ENCODE results near the gene PRKAA2.

Gene PRKAA2

GRCh38 chr1:56647106-56647505 lies 2.0 kb downstream of the PRKAA2 start:
- Histone ChIP-seq H3K4me3 (ENCODE audit: low read depth, low read length) (no peak overlapping the region), H3K36me3 (no peaks in the 10 kb centered on the region), H3K27ac (no peak overlapping the region), H3K27me3 (ENCODE audit: insufficient read depth, low read depth, severe bottlenecking) (no peaks in the 10 kb centered on the region), H3K9me3 (ENCODE audit: severe bottlenecking) (no peaks in the 10 kb centered on the region)
- TF ChIP-seq, protein P1, sequence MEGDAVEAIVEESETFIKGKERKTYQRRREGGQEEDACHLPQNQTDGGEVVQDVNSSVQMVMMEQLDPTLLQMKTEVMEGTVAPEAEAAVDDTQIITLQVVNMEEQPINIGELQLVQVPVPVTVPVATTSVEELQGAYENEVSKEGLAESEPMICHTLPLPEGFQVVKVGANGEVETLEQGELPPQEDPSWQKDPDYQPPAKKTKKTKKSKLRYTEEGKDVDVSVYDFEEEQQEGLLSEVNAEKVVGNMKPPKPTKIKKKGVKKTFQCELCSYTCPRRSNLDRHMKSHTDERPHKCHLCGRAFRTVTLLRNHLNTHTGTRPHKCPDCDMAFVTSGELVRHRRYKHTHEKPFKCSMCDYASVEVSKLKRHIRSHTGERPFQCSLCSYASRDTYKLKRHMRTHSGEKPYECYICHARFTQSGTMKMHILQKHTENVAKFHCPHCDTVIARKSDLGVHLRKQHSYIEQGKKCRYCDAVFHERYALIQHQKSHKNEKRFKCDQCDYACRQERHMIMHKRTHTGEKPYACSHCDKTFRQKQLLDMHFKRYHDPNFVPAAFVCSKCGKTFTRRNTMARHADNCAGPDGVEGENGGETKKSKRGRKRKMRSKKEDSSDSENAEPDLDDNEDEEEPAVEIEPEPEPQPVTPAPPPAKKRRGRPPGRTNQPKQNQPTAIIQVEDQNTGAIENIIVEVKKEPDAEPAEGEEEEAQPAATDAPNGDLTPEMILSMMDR (IDR thresholded peaks at IDR 0.05; ENCODE audit: low read depth, low read length): no peak
- DNase-seq: no peak

GRCh38 chr1:56648546-56648945 lies 3.4 kb downstream of the PRKAA2 start:
- no peaks in the 10 kb centered on the region for H3K36me3 ChIP-seq
- H3K27ac ChIP-seq: no peak overlapping the region
- TF ChIP-seq, protein P1 (IDR thresholded peaks at IDR 0.05; ENCODE audit: low read depth, low read length): no peak
- no peak overlapping the region for H3K4me3 ChIP-seq (ENCODE audit: low read depth, low read length)
- H3K27me3 ChIP-seq (ENCODE audit: insufficient read depth, low read depth, severe bottlenecking): no peaks in the 10 kb centered on the region
- H3K9me3 ChIP-seq (ENCODE audit: severe bottlenecking): no peaks in the 10 kb centered on the region
- no peak for DNase-seq

- no peak for DNase-seq
- Histone ChIP-seq H3K36me3 (no peaks in the 10 kb centered on the region), H3K27me3 (ENCODE audit: insufficient read depth, low read depth, severe bottlenecking) (no peaks in the 10 kb centered on the region), H3K4me3 (ENCODE audit: low read depth, low read length) (no peak overlapping the region), H3K9me3 (ENCODE audit: severe bottlenecking) (peaks cover 8% of the 10 kb centered on the region), H3K27ac (no peak overlapping the region)
- TF ChIP-seq, protein P1 (IDR thresholded peaks at IDR 0.05; ENCODE audit: low read depth, low read length): no peak
Observed at GRCh38 chr1:56654126-56654923, 9.2 kb downstream of the PRKAA2 start.

- H3K27me3 ChIP-seq (ENCODE audit: insufficient read depth, low read depth, severe bottlenecking): no peaks in the 10 kb centered on the region
- no peak for DNase-seq
- TF ChIP-seq, protein P1 (IDR thresholded peaks at IDR 0.05; ENCODE audit: low read depth, low read length): no peak
- H3K27ac ChIP-seq: no peak overlapping the region
- peaks cover 8% of the 10 kb centered on the region for H3K9me3 ChIP-seq (ENCODE audit: severe bottlenecking)
- H3K4me3 ChIP-seq (ENCODE audit: low read depth, low read length): no peak overlapping the region
- H3K36me3 ChIP-seq: no peaks in the 10 kb centered on the region
Observed at GRCh38 chr1:56655991-56656613, 11.0 kb downstream of the PRKAA2 start.

- TF ChIP-seq, protein P1 (IDR thresholded peaks at IDR 0.05; ENCODE audit: low read depth, low read length): no peak
- no peak overlapping the region for H3K4me3 ChIP-seq (ENCODE audit: low read depth, low read length)
- no peak overlapping the region for H3K27ac ChIP-seq
- peaks cover 8% of the 10 kb centered on the region for H3K9me3 ChIP-seq (ENCODE audit: severe bottlenecking)
- H3K27me3 ChIP-seq (ENCODE audit: insufficient read depth, low read depth, severe bottlenecking): no peaks in the 10 kb centered on the region
- DNase-seq: no peak
- H3K36me3 ChIP-seq: no peaks in the 10 kb centered on the region
Observed at GRCh38 chr1:56658254-56658653, 13.1 kb downstream of the PRKAA2 start.
